ENCODE results near the gene TMEM100. TPM values are rescaled to one million over a fixed set of nuclear protein-coding genes. Genes with fewer than 3 reads are reported as not detected.

TMEM100 gene
- total and polyA plus RNA-seq, 2 donors from 2014 or later = 0.67 to 7.2 TPM

GRCh38 chr17:55760643-55761355, 38.1 kb upstream of the TMEM100 start:
- no peak overlapping the region for H3K4me3 ChIP-seq (ENCODE audit: low read length in 3 of 3)
- DNase-seq (no peak), FAIRE-seq (no peak)
- H3K36me3 ChIP-seq (ENCODE audit: control insufficient read depth in 2 of 3, insufficient read depth in 3 of 3, low read length in 3 of 3) = no peaks in the 10 kb centered on the region
- H3K4me1 ChIP-seq (ENCODE audit: control insufficient read depth in 2 of 3, insufficient read depth in 2 of 3, low read depth in 1 of 3, low read length in 3 of 3) = peaks cover 0 to 11% (median 6%) of the 10 kb centered on the region in 3 donors
- no peak overlapping the region for H3K27ac ChIP-seq (ENCODE audit: low read depth in 2 of 2, low read length in 2 of 2)
- H3K27me3 ChIP-seq (ENCODE audit: control insufficient read depth, insufficient read depth, low read length) = no peaks in the 10 kb centered on the region
- TF ChIP-seq CTCF (IDR thresholded peaks at IDR 0.05; ENCODE audit: borderline replicate concordance, extremely low read depth, insufficient read depth) = no peak
- H3K9me3 ChIP-seq (ENCODE audit: control insufficient read depth in 2 of 3, insufficient read depth in 1 of 3, low read length in 3 of 3) = no peaks in the 10 kb centered on the region
- no peak overlapping the region for H3K9ac ChIP-seq (ENCODE audit: low read length in 3 of 3)
- intact Hi-C loops (cut with DNase I) = no loop called here

GRCh38 chr17:55758171-55758570, 35.5 kb upstream of the TMEM100 start:
- intact Hi-C loops (cut with DNase I) = no loop called here
- no peaks in the 10 kb centered on the region for H3K9me3 ChIP-seq (ENCODE audit: control insufficient read depth in 2 of 3, insufficient read depth in 1 of 3, low read length in 3 of 3)
- no peaks in the 10 kb centered on the region for H3K36me3 ChIP-seq (ENCODE audit: control insufficient read depth in 2 of 3, insufficient read depth in 3 of 3, low read length in 3 of 3)
- no peak overlapping the region for H3K4me3 ChIP-seq (ENCODE audit: low read length in 3 of 3)
- DNase-seq (no peak), FAIRE-seq (no peak)
- no peak overlapping the region for H3K9ac ChIP-seq (ENCODE audit: low read length in 3 of 3)
- H3K4me1 ChIP-seq (ENCODE audit: control insufficient read depth in 2 of 3, insufficient read depth in 2 of 3, low read depth in 1 of 3, low read length in 3 of 3) = peaks cover 0 to 4% (median 0%) of the 10 kb centered on the region in 3 donors
- no peak overlapping the region for H3K27ac ChIP-seq (ENCODE audit: low read depth in 2 of 2, low read length in 2 of 2)
- TF ChIP-seq CTCF (IDR thresholded peaks at IDR 0.05; ENCODE audit: borderline replicate concordance, extremely low read depth, insufficient read depth) = no peak
- no peaks in the 10 kb centered on the region for H3K27me3 ChIP-seq (ENCODE audit: control insufficient read depth, insufficient read depth, low read length)

- Histone ChIP-seq H3K36me3 (ENCODE audit: control insufficient read depth in 2 of 3, insufficient read depth in 3 of 3, low read length in 3 of 3) (no peaks in the 10 kb centered on the region), H3K9me3 (ENCODE audit: control insufficient read depth in 2 of 3, insufficient read depth in 1 of 3, low read length in 3 of 3) (no peaks in the 10 kb centered on the region), H3K4me3 (ENCODE audit: low read length in 3 of 3) (no peak overlapping the region), H3K27me3 (ENCODE audit: control insufficient read depth, insufficient read depth, low read length) (no peaks in the 10 kb centered on the region), H3K4me1 (ENCODE audit: control insufficient read depth in 2 of 3, insufficient read depth in 2 of 3, low read depth in 1 of 3, low read length in 3 of 3) (peaks cover 0 to 4% (median 0%) of the 10 kb centered on the region in 3 donors), H3K9ac (ENCODE audit: low read length in 3 of 3) (no peak overlapping the region), H3K27ac (ENCODE audit: low read depth in 2 of 2, low read length in 2 of 2) (no peak overlapping the region)
- FAIRE-seq = no peak
- no peak for DNase-seq
- no peak for TF ChIP-seq CTCF (IDR thresholded peaks at IDR 0.05; ENCODE audit: borderline replicate concordance, extremely low read depth, insufficient read depth)
- intact Hi-C loops (cut with DNase I) = no loop called here
Measured at GRCh38 chr17:55757659-55758058, 35.0 kb upstream of the TMEM100 start.

All from kidney (tissue), 14 donors.